Measurements from ENCODE around the gene MYH7B.

Gene MYH7B

GRCh38 chr20:34977365-34978091 lies 21.9 kb downstream of the MYH7B start:
- DNase-seq (ENCODE audit: low spot score) = no peak

GRCh38 chr20:34978092-34978744 lies 22.6 kb downstream of the MYH7B start:
- DNase-seq (ENCODE audit: low spot score) = no peak

- DNase-seq (ENCODE audit: low spot score) = peak; percentile 26
Measured at GRCh38 chr20:34979366-34980153, 23.9 kb downstream of the MYH7B start.

- no peak for DNase-seq (ENCODE audit: low spot score)
Measured at GRCh38 chr20:34980543-34981233, 25.0 kb downstream of the MYH7B start.

- no peak for DNase-seq (ENCODE audit: low spot score)
Measured at GRCh38 chr20:34982270-34983088, 26.8 kb downstream of the MYH7B start.

- DNase-seq (ENCODE audit: low spot score) = no peak
Measured at GRCh38 chr20:34983089-34983820, 27.6 kb downstream of the MYH7B start.

- DNase-seq (ENCODE audit: low spot score) = no peak
Measured at GRCh38 chr20:34983995-34984735, 28.5 kb downstream of the MYH7B start.

- no peak for DNase-seq (ENCODE audit: low spot score)
Measured at GRCh38 chr20:34984756-34985261, 29.1 kb downstream of the MYH7B start.

- no peak for DNase-seq (ENCODE audit: low spot score)
Measured at GRCh38 chr20:34985461-34986310, 30.0 kb downstream of the MYH7B start.

- no peak for DNase-seq (ENCODE audit: low spot score)
Measured at GRCh38 chr20:34986311-34987287, 30.9 kb downstream of the MYH7B start.

GRCh38 chr20:34987288-34988190 lies 31.9 kb downstream of the MYH7B start:
- DNase-seq (ENCODE audit: low spot score) = no peak

GRCh38 chr20:34988191-34988540 lies 32.5 kb downstream of the MYH7B start:
- DNase-seq (ENCODE audit: low spot score) = no peak

GRCh38 chr20:34989118-34989517 lies 33.5 kb downstream of the MYH7B start:
- no peak for DNase-seq (ENCODE audit: low spot score)

GRCh38 chr20:34989670-34990069 lies 34.0 kb downstream of the MYH7B start:
- DNase-seq (ENCODE audit: low spot score) = no peak

- DNase-seq (ENCODE audit: low spot score) = no peak
Measured at GRCh38 chr20:34990231-34990630, 34.6 kb downstream of the MYH7B start.

GRCh38 chr20:34990661-34991214 lies 35.1 kb downstream of the MYH7B start:
- no peak for DNase-seq (ENCODE audit: low spot score)
